IMR-90 (cell line): ENCODE data around the gene RIC3. TPM values are rescaled to one million over a fixed set of nuclear protein-coding genes. Genes with fewer than 3 reads are reported as not detected.

Source experiments
- ATAC-seq: fragments of 200-7000 bp; cut with Tn5 transposase; 2 replicates; pipeline ENCODE4 v1.9.1; 2020; ENCODE audit warnings: low read depth, mild to moderate bottlenecking, moderate library complexity
- BruUV-seq: library from RNA; stranded (reverse); fragments of 400-500 nt; replicated peaks from 2 replicates; lab custom pipeline; 2021; lab: Mats Ljungman, UMichigan
- CTCF ChIA-PET: fragments of 300-600 bp; formaldehyde crosslinking; extraction: SDS; loops from one replicate; lab custom pipeline; 2021; ENCODE audit warnings: antibody characterized with exemption; lab: Yijun Ruan, JAX
- POLR2A ChIA-PET: fragments of 300-600 bp; sonication (Branson Sonifier 250); formaldehyde crosslinking; loops from one replicate; lab custom pipeline; 2022; ENCODE audit warnings: antibody characterized with exemption; ENCODE audit not compliant: unreplicated experiment; lab: Charles Lee
- DNase-seq: peaks from one replicate; pipeline ENCODE4 v3.0.0; 2013
- H2AFZ ChIP-seq: replicated peaks from 2 replicates; pipeline ENCODE3; 2013; ENCODE audit warnings: low read length, mild to moderate bottlenecking; ENCODE audit not compliant: poor library complexity
- H2AK5ac ChIP-seq: 2 replicates; pipeline ENCODE4 v1.6.1; 2013; ENCODE audit warnings: low read depth, low read length, inconsistent platforms
- H2AK9ac ChIP-seq: replicated peaks from 2 replicates; pipeline ENCODE3; 2013; ENCODE audit warnings: mild to moderate bottlenecking, low read depth, low read length, moderate library complexity; ENCODE audit not compliant: poor library complexity
- H2BK120ac ChIP-seq: 2 replicates; pipeline ENCODE4 v1.6.1; 2013; ENCODE audit warnings: low read depth, low read length, inconsistent platforms
- H2BK15ac ChIP-seq: 3 replicates; pipeline ENCODE4 v1.6.1; 2013; ENCODE audit warnings: low read depth, low read length, inconsistent platforms
- H2BK20ac ChIP-seq: 2 replicates; pipeline ENCODE4 v1.6.1; 2013; ENCODE audit warnings: low read depth, mild to moderate bottlenecking, inconsistent platforms, low read length, moderate library complexity
- H2BK5ac ChIP-seq: 2 replicates; pipeline ENCODE4 v1.6.1; 2013; ENCODE audit warnings: mild to moderate bottlenecking, low read depth, low read length, inconsistent platforms; ENCODE audit not compliant: poor library complexity, severe bottlenecking
- H3K14ac ChIP-seq: replicated peaks from 2 replicates; pipeline ENCODE4 v1.6.1; 2013; ENCODE audit warnings: low read depth, low read length, inconsistent platforms
- H3K18ac ChIP-seq: 2 replicates; pipeline ENCODE4 v1.6.1; 2013; ENCODE audit warnings: low read depth, low read length, control low read depth
- H3K23ac ChIP-seq: 2 replicates; pipeline ENCODE4 v1.6.1; 2013; ENCODE audit warnings: low read depth, low read length, inconsistent platforms
- H3K27ac ChIP-seq: 2 replicates; pipeline ENCODE4 v1.5.1; 2013; ENCODE audit warnings: mild to moderate bottlenecking, control low read depth, low read length; ENCODE audit not compliant: insufficient read depth
- H3K27me3 ChIP-seq: 2 replicates; pipeline ENCODE4 v1.6.1; 2013; ENCODE audit warnings: low read length; ENCODE audit not compliant: control insufficient read depth, insufficient read depth
- H3K36me3 ChIP-seq: 2 replicates; pipeline ENCODE4 v1.6.1; 2013; ENCODE audit warnings: low read length, mixed read lengths; ENCODE audit not compliant: control insufficient read depth, insufficient read depth
- H3K4ac ChIP-seq: 2 replicates; pipeline ENCODE4 v1.6.1; 2013; ENCODE audit warnings: low read depth, low read length, inconsistent platforms
- H3K4me1 ChIP-seq: 2 replicates; pipeline ENCODE4 v1.6.1; 2013; ENCODE audit warnings: low read length, mixed read lengths; ENCODE audit not compliant: control insufficient read depth, insufficient read depth
- H3K4me2 ChIP-seq: 2 replicates; pipeline ENCODE4 v1.6.1; 2013; ENCODE audit warnings: low read depth, mild to moderate bottlenecking, control low read depth, low read length, moderate library complexity
- H3K4me3 ChIP-seq: 2 replicates; pipeline ENCODE4 v1.5.1; 2013; ENCODE audit warnings: low read depth, mild to moderate bottlenecking, control low read depth, low read length, moderate library complexity; ENCODE audit not compliant: insufficient read depth
- H3K56ac ChIP-seq: 2 replicates; pipeline ENCODE4 v1.6.1; 2013; ENCODE audit warnings: low read length, inconsistent platforms; ENCODE audit not compliant: insufficient read depth; ENCODE audit errors: extremely low read depth
- H3K79me1 ChIP-seq, 2 experiments: 2 replicates each; pipeline ENCODE4 v1.6.1; 2013; ENCODE audit warnings: low read length in 2 of 2, inconsistent platforms in 1 of 2, low read depth in 1 of 2
- H3K9ac ChIP-seq: 2 replicates; pipeline ENCODE4 v1.6.1; 2013; ENCODE audit warnings: low read depth, low read length, control low read depth
- H3K9me1 ChIP-seq: 2 replicates; pipeline ENCODE4 v1.6.1; 2013; ENCODE audit warnings: low read length, inconsistent platforms; ENCODE audit not compliant: insufficient read depth
- H3K9me3 ChIP-seq: 2 replicates; pipeline ENCODE4 v1.6.1; 2013; ENCODE audit warnings: low read length; ENCODE audit not compliant: control insufficient read depth, insufficient read depth
- H4K20me1 ChIP-seq: 2 replicates; pipeline ENCODE4 v1.6.1; 2013; ENCODE audit warnings: low read length, inconsistent platforms; ENCODE audit not compliant: insufficient read depth
- H4K5ac ChIP-seq: 2 replicates; pipeline ENCODE4 v1.6.1; 2013; ENCODE audit warnings: mild to moderate bottlenecking, low read depth, low read length, control low read depth
- H4K8ac ChIP-seq, 2 experiments: 2 replicates each; pipeline ENCODE4 v1.6.1; 2013; ENCODE audit warnings: low read depth in 2 of 2, low read length in 2 of 2, control low read depth in 1 of 2, inconsistent platforms in 1 of 2
- H4K91ac ChIP-seq: 2 replicates; pipeline ENCODE4 v1.6.1; 2013; ENCODE audit warnings: low read depth, low read length, inconsistent platforms; ENCODE audit not compliant: insufficient read depth
- CTCF ChIP-seq: conservative IDR thresholded peaks from 2 replicates; pipeline ENCODE4 v1.5.1; 2012; ENCODE audit warnings: mild to moderate bottlenecking, low read depth, low read length, improper control_type of control experiment
- FOS ChIP-seq: fragments of 150-350 bp; IDR thresholded peaks from 2 replicates; pipeline ENCODE4 v1.6.1; 2016; ENCODE audit warnings: low read depth, low read length
- NFE2L2 ChIP-seq: fragments of 150-350 bp; IDR thresholded peaks from 2 replicates; pipeline ENCODE4 v1.6.1; 2016; ENCODE audit warnings: low read depth, mild to moderate bottlenecking, low read length
- POLR2A ChIP-seq: IDR thresholded peaks from 2 replicates; pipeline ENCODE4 v1.6.1; 2012; ENCODE audit warnings: mild to moderate bottlenecking, low read depth, low read length
- RCOR1 ChIP-seq: IDR thresholded peaks from 2 replicates; pipeline ENCODE4 v1.6.1; 2012; ENCODE audit warnings: mild to moderate bottlenecking, low read length, improper control_type of control experiment; ENCODE audit not compliant: insufficient replicate concordance
- SMC3 ChIP-seq: fragments of 150-350 bp; IDR thresholded peaks from 2 replicates; pipeline ENCODE4 v1.6.1; 2016; ENCODE audit warnings: low read depth, mild to moderate bottlenecking, antibody characterized with exemption, low read length, moderate library complexity
- USF2 ChIP-seq: fragments of 150-350 bp; IDR thresholded peaks from 2 replicates; pipeline ENCODE4 v1.6.1; 2017; ENCODE audit warnings: mild to moderate bottlenecking, antibody characterized with exemption, low read length, low read depth
- WGBS, 2 experiments: methylation state at CpG; one replicate each; pipeline versions ENCODE4 v1.1.5 to v1.1.7; 2013; ENCODE audit warnings: missing lambda C conversion rate in 2 of 2; ENCODE audit not compliant: insufficient read length in 1 of 2; ENCODE audit errors: extremely low coverage in 2 of 2; 5-methylcytosine and 5-hydroxymethylcytosine counted together
- dilution Hi-C: fragments of 300-500 bp; cut with HindIII; formaldehyde crosslinking; loops from one replicate; pipeline ENCODE4 v1.14.3; 2018; ENCODE audit warnings: low sequenced_read_pairs; ENCODE audit not compliant: unreplicated experiment
- in situ Hi-C: fragments of 300-500 bp; cut with MboI; formaldehyde crosslinking; loops from 3 replicates; pipeline ENCODE4 v1.14.3; 2019; ENCODE audit warnings: low sequenced_read_pairs, inconsistent platforms, mixed read lengths
- intact Hi-C: fragments of 100-400 bp; cut with micrococcal nuclease; formaldehyde crosslinking; loops from 2 replicates; pipeline ENCODE4 v1.10.0; 2022
- polyA plus RNA-seq, 3 experiments: library from polyadenylated mRNA; depleted of rRNA; stranded (reverse); fragments of >200 nt; gene quantifications; 2 replicates each; pipeline ENCODE4 v1.2.3, GENCODE V29; 2012; ENCODE audit warnings: low replicate concordance in 1 of 3
- total RNA-seq: library from RNA; depleted of rRNA; stranded (reverse); fragments of >200 nt; gene quantifications from 2 replicates; pipeline ENCODE4 v1.2.3, GENCODE V29; 2012

RIC3 gene
- total and polyA plus RNA-seq, 2 of the 4 experiments (the other 2 are of a cell fraction), result not detected

- no peak overlapping the region for H3K18ac ChIP-seq
- H4K20me1 ChIP-seq, result no peaks in the 10 kb centered on the region
- no peaks in the 10 kb centered on the region for H3K9me3 ChIP-seq
- no peak overlapping the region for H4K91ac ChIP-seq
- POLR2A ChIA-PET, result no interaction called here
- H4K5ac ChIP-seq, result no peak overlapping the region
- in situ Hi-C loops (loop anchor here (25.0 kb wide), 1 partner anchor 388 kb away; no protein-coding TSS in a partner anchor), dilution Hi-C loops (no loop called here), intact Hi-C loops (no loop called here)
- TF ChIP-seq USF2 (no peak), SMC3 (no peak), CTCF (no peak), FOS (peak; percentile 31; the same call in 1 of the 2 replicates), RCOR1 (no peak), POLR2A (no peak), NFE2L2 (no peak)
- H3K79me1 ChIP-seq, result no peaks in the 10 kb centered on the region
- CTCF ChIA-PET, result no interaction called here
- no peak overlapping the region for H2AFZ ChIP-seq
- no TSS peak for BruUV-seq
- no peak overlapping the region for H3K9ac ChIP-seq
- H2BK15ac ChIP-seq, result no peak overlapping the region
- H2BK5ac ChIP-seq, result no peak overlapping the region
- no peak overlapping the region for H2BK20ac ChIP-seq
- peaks cover 16% of the 10 kb centered on the region; the same call in 1 of the 2 replicates for H3K27me3 ChIP-seq
- no peak overlapping the region for H3K4me3 ChIP-seq
- H3K9me1 ChIP-seq, result no peaks in the 10 kb centered on the region
- ATAC-seq, result 0 out of 2 replicates have a peak, but pooled peaks have one; percentile 18
- H3K4me2 ChIP-seq, result no peak overlapping the region
- H2AK5ac ChIP-seq, result no peak overlapping the region
- H3K27ac ChIP-seq, result no peak overlapping the region
- no peak overlapping the region for H2AK9ac ChIP-seq
- no peak overlapping the region for H3K23ac ChIP-seq
- H3K4ac ChIP-seq, result no peak overlapping the region
- no peak overlapping the region for H2BK120ac ChIP-seq
- H3K4me1 ChIP-seq, result no peaks in the 10 kb centered on the region
- no peak for DNase-seq
- H3K56ac ChIP-seq, result no peak overlapping the region
- H3K36me3 ChIP-seq, result no peaks in the 10 kb centered on the region
- H4K8ac ChIP-seq, result no peak overlapping the region
- H3K14ac ChIP-seq, result no peak overlapping the region
- WGBS, 2 experiments, result no CpG with 5 or more reads among the region's 2 CpGs
Observed at GRCh38 chr11:8075119-8075726, 93.6 kb downstream of the RIC3 start.
